ENCODE results near the gene AJAP1.

Gene AJAP1

DNA sequence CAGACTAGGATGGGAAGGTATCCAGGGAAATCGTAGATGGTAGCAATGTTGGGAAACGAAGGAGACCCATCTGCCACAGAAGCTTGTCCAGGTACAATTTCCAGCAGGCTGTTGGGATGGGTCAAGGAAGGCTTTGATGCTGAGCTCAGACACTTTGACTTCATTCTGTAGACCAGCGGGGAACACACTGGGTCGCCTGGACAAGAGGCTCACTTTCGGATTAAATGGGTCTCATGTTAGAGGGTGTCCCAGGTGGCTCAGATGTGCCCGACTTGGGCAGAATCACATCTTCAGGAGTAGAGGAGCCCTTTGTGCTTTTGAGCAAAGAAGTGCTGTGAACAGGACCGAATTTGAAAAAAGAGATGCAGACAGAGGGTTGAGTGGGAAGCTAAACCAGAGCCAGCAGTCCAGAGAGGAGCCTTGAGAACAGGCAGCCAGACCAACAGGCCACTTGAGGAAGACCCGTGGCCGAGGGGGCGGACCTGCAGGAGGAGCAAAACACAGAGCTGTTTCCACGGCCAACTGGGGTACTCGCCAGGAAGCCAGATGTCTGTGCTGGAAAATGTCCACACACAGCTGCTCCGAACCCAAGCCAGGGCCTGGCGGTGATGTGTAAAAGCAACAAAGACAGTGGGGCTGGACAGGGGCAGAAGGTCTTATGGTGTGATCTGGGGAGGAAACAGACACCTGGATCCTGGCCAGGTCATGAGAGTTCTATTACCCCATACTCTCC lies 146.9 kb downstream of the AJAP1 start (continued):
- TF ChIP-seq ZNF555 (tag by site-specific recombination; conservative IDR thresholded peaks at IDR 0.05), result no peak
- TF ChIP-seq ZNF621 (tag by site-specific recombination; IDR thresholded peaks at IDR 0.05), result no peak
- TF ChIP-seq ZNF114 (tag by site-specific recombination; IDR thresholded peaks at IDR 0.05), result no peak

DNA sequence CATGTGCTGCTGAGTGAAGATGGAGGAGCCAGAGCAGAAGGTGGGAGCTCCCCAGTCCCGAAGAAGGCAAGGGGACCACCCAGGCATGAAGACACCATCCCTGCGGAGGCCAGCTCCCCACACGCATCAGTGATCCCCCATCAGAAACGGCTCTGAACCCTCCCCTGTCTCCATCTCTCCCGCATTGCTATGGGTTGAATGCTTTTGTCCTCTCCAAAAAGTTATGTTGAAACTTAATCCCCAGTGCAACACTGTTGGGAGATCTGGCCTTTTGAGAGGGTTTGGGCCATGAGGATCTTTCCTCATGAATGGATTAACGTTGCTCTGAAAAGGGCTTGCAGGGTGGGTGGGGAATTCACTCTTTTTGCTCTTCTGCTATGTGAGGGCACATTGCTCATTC lies 147.6 kb downstream of the AJAP1 start:
- no peaks in the 10 kb centered on the region for H3K4me1 ChIP-seq (ENCODE audit: control insufficient read depth, insufficient read depth, low read length)
- no peak overlapping the region for H3K4me3 ChIP-seq (ENCODE audit: low read depth, low read length)
- H3K27ac ChIP-seq (ENCODE audit: extremely low read depth, low read depth, low read length), result no peak overlapping the region
- CTCF ChIA-PET, result no interaction called here
- POLR2A ChIA-PET, result no interaction called here
- no peaks in the 10 kb centered on the region for H3K36me3 ChIP-seq (ENCODE audit: control insufficient read depth in 2 of 2, insufficient read depth in 1 of 2, low read length in 2 of 2)
- no peaks in the 10 kb centered on the region for H3K9me3 ChIP-seq (ENCODE audit: control insufficient read depth, insufficient read depth, low read depth, low read length)
- no peak for TF ChIP-seq ZFP37 (tag by site-specific recombination; IDR thresholded peaks at IDR 0.05)
- TF ChIP-seq SCRT2 (tag by site-specific recombination; IDR thresholded peaks at IDR 0.05), result no peak
- TF ChIP-seq ZNF16 (tag by site-specific recombination; IDR thresholded peaks at IDR 0.05; ENCODE audit: low read depth), result no peak
- TF ChIP-seq, protein P1, sequence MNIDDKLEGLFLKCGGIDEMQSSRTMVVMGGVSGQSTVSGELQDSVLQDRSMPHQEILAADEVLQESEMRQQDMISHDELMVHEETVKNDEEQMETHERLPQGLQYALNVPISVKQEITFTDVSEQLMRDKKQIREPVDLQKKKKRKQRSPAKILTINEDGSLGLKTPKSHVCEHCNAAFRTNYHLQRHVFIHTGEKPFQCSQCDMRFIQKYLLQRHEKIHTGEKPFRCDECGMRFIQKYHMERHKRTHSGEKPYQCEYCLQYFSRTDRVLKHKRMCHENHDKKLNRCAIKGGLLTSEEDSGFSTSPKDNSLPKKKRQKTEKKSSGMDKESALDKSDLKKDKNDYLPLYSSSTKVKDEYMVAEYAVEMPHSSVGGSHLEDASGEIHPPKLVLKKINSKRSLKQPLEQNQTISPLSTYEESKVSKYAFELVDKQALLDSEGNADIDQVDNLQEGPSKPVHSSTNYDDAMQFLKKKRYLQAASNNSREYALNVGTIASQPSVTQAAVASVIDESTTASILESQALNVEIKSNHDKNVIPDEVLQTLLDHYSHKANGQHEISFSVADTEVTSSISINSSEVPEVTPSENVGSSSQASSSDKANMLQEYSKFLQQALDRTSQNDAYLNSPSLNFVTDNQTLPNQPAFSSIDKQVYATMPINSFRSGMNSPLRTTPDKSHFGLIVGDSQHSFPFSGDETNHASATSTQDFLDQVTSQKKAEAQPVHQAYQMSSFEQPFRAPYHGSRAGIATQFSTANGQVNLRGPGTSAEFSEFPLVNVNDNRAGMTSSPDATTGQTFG (tag by site-specific recombination; IDR thresholded peaks at IDR 0.05; ENCODE audit: borderline replicate concordance), result no peak
- no peak for TF ChIP-seq ZNF596 (tag by site-specific recombination; IDR thresholded peaks at IDR 0.05)
- TF ChIP-seq, protein P2, sequence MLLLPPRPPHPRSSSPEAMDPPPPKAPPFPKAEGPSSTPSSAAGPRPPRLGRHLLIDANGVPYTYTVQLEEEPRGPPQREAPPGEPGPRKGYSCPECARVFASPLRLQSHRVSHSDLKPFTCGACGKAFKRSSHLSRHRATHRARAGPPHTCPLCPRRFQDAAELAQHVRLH (tag by site-specific recombination; IDR thresholded peaks at IDR 0.05), result no peak
- no peak for TF ChIP-seq TRIM28 (IDR thresholded peaks at IDR 0.05; ENCODE audit: borderline replicate concordance, low read length)
- no peak for TF ChIP-seq ZNF146 (tag by site-specific recombination; IDR thresholded peaks at IDR 0.05)
- no peak for TF ChIP-seq ZNF302 (tag by site-specific recombination; IDR thresholded peaks at IDR 0.05; ENCODE audit: low read depth)
- TF ChIP-seq RBAK (tag by site-specific recombination; IDR thresholded peaks at IDR 0.05), result no peak

DNA sequence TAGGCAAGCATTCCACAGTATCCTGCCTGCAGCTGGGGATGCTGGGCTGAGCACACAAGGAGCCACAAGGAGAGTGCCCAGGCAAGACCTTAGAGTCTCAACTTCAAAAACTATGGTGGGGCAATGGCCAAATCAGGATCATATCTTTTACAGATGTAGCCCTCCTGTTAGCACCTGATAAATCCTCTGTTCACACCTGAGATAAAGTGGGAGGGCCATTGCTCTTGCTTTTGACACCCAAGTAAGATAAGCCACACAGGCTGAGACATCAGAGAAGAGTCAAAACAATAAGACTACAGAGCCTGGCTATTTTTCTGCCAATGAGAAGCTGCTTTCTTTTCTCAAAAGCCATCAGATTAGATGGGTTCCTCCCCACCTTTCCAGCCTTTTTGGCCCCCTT lies 148.9 kb downstream of the AJAP1 start:
- TF ChIP-seq, protein P3, sequence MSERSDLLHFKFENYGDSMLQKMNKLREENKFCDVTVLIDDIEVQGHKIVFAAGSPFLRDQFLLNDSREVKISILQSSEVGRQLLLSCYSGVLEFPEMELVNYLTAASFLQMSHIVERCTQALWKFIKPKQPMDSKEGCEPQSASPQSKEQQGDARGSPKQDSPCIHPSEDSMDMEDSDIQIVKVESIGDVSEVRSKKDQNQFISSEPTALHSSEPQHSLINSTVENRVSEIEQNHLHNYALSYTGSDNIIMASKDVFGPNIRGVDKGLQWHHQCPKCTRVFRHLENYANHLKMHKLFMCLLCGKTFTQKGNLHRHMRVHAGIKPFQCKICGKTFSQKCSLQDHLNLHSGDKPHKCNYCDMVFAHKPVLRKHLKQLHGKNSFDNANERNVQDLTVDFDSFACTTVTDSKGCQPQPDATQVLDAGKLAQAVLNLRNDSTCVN (tag by site-specific recombination; optimal IDR thresholded peaks at IDR 0.05), result no peak
- TF ChIP-seq ZNF677 (tag by site-specific recombination; IDR thresholded peaks at IDR 0.05) (no peak), ZNF341 (tag by site-specific recombination; IDR thresholded peaks at IDR 0.05; ENCODE audit: low read depth) (no peak), ZNF473 (tag by site-specific recombination; IDR thresholded peaks at IDR 0.05) (no peak), ZNF670 (tag by site-specific recombination; IDR thresholded peaks at IDR 0.05; ENCODE audit: low read depth) (no peak), ZNF830 (tag by site-specific recombination; IDR thresholded peaks at IDR 0.05; ENCODE audit: low read depth) (no peak), ZBTB20 (tag by site-specific recombination; IDR thresholded peaks at IDR 0.05) (no peak), ZNF423 (tag by site-specific recombination; IDR thresholded peaks at IDR 0.05) (no peak), ZNF404 (tag by site-specific recombination; IDR thresholded peaks at IDR 0.05) (no peak), ZNF2 (tag by site-specific recombination; IDR thresholded peaks at IDR 0.05) (no peak), ZNF146 (tag by site-specific recombination; IDR thresholded peaks at IDR 0.05) (no peak), ZNF324 (tag by site-specific recombination; IDR thresholded peaks at IDR 0.05) (no peak)
- TF ChIP-seq, protein P4, sequence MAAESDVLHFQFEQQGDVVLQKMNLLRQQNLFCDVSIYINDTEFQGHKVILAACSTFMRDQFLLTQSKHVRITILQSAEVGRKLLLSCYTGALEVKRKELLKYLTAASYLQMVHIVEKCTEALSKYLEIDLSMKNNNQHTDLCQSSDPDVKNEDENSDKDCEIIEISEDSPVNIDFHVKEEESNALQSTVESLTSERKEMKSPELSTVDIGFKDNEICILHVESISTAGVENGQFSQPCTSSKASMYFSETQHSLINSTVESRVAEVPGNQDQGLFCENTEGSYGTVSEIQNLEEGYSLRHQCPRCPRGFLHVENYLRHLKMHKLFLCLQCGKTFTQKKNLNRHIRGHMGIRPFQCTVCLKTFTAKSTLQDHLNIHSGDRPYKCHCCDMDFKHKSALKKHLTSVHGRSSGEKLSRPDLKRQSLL (tag by site-specific recombination; IDR thresholded peaks at IDR 0.05), result no peak
- Histone ChIP-seq H3K27ac (ENCODE audit: extremely low read depth, low read depth, low read length) (no peak overlapping the region), H3K4me3 (ENCODE audit: low read depth, low read length) (no peak overlapping the region), H3K4me1 (ENCODE audit: control insufficient read depth, insufficient read depth, low read length) (no peaks in the 10 kb centered on the region), H3K9me3 (ENCODE audit: control insufficient read depth, insufficient read depth, low read depth, low read length) (no peaks in the 10 kb centered on the region), H3K36me3 (ENCODE audit: control insufficient read depth in 2 of 2, insufficient read depth in 1 of 2, low read length in 2 of 2) (no peaks in the 10 kb centered on the region)
- ChIA-PET CTCF (no interaction called here), POLR2A (interaction anchor here (0.6 kb wide), 1 partner anchor 271 kb away, joined by 5 read pairs; no protein-coding TSS in a partner anchor)
